ENCODE data around the gene TMEM72. TPM values are rescaled to one million over a fixed set of nuclear protein-coding genes. Genes with fewer than 3 reads are reported as not detected.

The TMEM72 gene
- polyA plus RNA-seq, 1 donor (not counting 4 experiments of a cell fraction or from before 2014, with no cell fraction given), result not detected

DNA sequence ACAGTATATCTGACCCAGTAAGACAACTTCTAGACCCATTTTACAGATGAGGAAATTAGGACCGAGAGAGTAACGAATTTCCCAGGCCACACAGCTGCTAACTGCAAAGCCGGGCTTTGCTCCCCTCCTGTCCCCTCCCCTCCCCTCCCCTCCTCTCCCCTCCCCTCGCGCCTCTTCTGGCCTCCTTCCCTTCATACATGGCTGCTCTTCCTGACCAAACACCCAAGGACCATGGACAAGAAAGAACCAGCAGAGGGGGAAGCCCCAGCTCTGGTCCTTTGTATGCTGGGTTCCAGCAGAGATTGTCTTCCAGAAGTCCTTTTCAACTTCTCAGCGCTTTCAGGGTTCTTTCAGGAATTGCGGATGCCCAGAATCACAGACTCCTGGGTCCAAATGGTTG is 3.6 kb upstream of the TMEM72 start:
- no peaks in the 10 kb centered on the region for H3K9me1 ChIP-seq (ENCODE audit: control insufficient read depth, extremely low read depth, insufficient read depth, low read length)
- no peak overlapping the region for H3K9ac ChIP-seq (ENCODE audit: control insufficient read depth, extremely low read depth, insufficient read depth, low read length)
- no peak overlapping the region for H2AFZ ChIP-seq (ENCODE audit: control insufficient read depth, low read length)
- no peak for TF ChIP-seq EZH2 (IDR thresholded peaks at IDR 0.05; ENCODE audit: low read length)
- TF ChIP-seq, protein P1, sequence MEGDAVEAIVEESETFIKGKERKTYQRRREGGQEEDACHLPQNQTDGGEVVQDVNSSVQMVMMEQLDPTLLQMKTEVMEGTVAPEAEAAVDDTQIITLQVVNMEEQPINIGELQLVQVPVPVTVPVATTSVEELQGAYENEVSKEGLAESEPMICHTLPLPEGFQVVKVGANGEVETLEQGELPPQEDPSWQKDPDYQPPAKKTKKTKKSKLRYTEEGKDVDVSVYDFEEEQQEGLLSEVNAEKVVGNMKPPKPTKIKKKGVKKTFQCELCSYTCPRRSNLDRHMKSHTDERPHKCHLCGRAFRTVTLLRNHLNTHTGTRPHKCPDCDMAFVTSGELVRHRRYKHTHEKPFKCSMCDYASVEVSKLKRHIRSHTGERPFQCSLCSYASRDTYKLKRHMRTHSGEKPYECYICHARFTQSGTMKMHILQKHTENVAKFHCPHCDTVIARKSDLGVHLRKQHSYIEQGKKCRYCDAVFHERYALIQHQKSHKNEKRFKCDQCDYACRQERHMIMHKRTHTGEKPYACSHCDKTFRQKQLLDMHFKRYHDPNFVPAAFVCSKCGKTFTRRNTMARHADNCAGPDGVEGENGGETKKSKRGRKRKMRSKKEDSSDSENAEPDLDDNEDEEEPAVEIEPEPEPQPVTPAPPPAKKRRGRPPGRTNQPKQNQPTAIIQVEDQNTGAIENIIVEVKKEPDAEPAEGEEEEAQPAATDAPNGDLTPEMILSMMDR (optimal IDR thresholded peaks at IDR 0.05 in 1 of 3, IDR thresholded peaks at IDR 0.05 in 1 of 3, conservative IDR thresholded peaks at IDR 0.05 in 1 of 3; ENCODE audit: extremely low read depth in 1 of 3, insufficient read depth in 2 of 3, low read length in 3 of 3), result no peak
- no peak overlapping the region for H3K27ac ChIP-seq (ENCODE audit: control insufficient read depth, insufficient read depth, low read length)
- no peaks in the 10 kb centered on the region for H3K36me3 ChIP-seq (ENCODE audit: control insufficient read depth in 2 of 2, extremely low read depth in 1 of 2, insufficient read depth in 2 of 2, low read length in 2 of 2)
- dilution Hi-C loops (cut with MboI; ENCODE audit: extremely low pct_ligation_motif_present, low sequenced_read_pairs), result no loop called here
- no peaks in the 10 kb centered on the region for H4K20me1 ChIP-seq (ENCODE audit: control insufficient read depth, extremely low read depth, insufficient read depth, low read length)
- no peaks in the 10 kb centered on the region for H3K9me3 ChIP-seq (ENCODE audit: control insufficient read depth, low read depth, low read length)
- FAIRE-seq, result no peak
- H3K4me3 ChIP-seq (ENCODE audit: control insufficient read depth in 2 of 3, extremely low read depth in 1 of 3, insufficient read depth in 2 of 3, low read depth in 1 of 3, low read length in 3 of 3), result no peak overlapping the region
- no peaks in the 10 kb centered on the region for H3K79me2 ChIP-seq (ENCODE audit: control insufficient read depth, insufficient read depth, low read length)
- DNase-seq (ENCODE audit: low read depth, low spot score), result no peak
- no peaks in the 10 kb centered on the region for H3K27me3 ChIP-seq (ENCODE audit: control insufficient read depth, extremely low read depth, insufficient read depth, low read length)
- no peak overlapping the region for H3K4me2 ChIP-seq (ENCODE audit: control insufficient read depth, extremely low read depth, insufficient read depth, low read depth, low read length)
- no peaks in the 10 kb centered on the region for H3K4me1 ChIP-seq (ENCODE audit: control insufficient read depth, extremely low read depth, insufficient read depth, low read length)

DNA sequence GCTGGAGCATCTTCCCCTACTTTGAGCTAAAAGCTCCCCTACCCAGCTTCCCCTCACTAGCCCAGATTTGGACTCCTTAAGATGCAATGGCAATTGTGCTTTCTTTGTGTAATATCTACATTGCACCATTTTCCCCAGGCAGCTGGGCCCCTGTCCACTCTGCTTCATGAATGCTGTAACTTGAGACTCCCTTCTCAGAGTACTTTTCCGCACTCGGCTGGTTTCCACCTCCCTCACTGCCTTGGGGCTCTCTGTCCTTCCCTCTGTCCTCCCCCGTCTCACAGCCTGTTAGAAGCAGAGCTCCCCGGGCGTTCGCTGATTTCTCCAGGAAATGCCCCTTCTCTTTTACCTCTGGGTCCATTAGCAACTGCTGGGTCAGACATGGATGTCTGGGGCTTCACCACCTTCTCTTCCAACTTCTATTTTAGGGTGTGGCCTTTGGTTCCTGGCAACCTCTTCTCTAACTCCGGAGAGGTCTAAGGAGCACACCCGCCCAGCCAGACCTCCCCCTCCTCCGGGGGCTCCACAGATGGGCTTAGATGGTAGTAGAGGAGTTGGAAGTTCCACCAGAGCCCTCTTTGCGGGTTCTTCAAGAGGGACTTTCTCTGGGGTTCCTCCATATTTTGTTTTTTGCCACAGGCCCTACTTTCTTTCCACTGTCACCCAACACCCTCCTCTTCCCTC is 2.9 kb upstream of the TMEM72 start:
- dilution Hi-C loops (cut with MboI; ENCODE audit: extremely low pct_ligation_motif_present, low sequenced_read_pairs), result no loop called here
- H3K4me3 ChIP-seq (ENCODE audit: control insufficient read depth in 2 of 3, extremely low read depth in 1 of 3, insufficient read depth in 2 of 3, low read depth in 1 of 3, low read length in 3 of 3), result no peak overlapping the region
- no peaks in the 10 kb centered on the region for H3K36me3 ChIP-seq (ENCODE audit: control insufficient read depth in 2 of 2, extremely low read depth in 1 of 2, insufficient read depth in 2 of 2, low read length in 2 of 2)
- TF ChIP-seq EZH2 (IDR thresholded peaks at IDR 0.05; ENCODE audit: low read length), result no peak
- TF ChIP-seq, protein P1 (optimal IDR thresholded peaks at IDR 0.05 in 1 of 3, IDR thresholded peaks at IDR 0.05 in 1 of 3, conservative IDR thresholded peaks at IDR 0.05 in 1 of 3; ENCODE audit: extremely low read depth in 1 of 3, insufficient read depth in 2 of 3, low read length in 3 of 3), result no peak
- H2AFZ ChIP-seq (ENCODE audit: control insufficient read depth, low read length), result no peak overlapping the region
- H3K27me3 ChIP-seq (ENCODE audit: control insufficient read depth, extremely low read depth, insufficient read depth, low read length), result no peaks in the 10 kb centered on the region
- H3K27ac ChIP-seq (ENCODE audit: control insufficient read depth, insufficient read depth, low read length), result no peak overlapping the region
- no peaks in the 10 kb centered on the region for H3K9me3 ChIP-seq (ENCODE audit: control insufficient read depth, low read depth, low read length)
- DNase-seq (ENCODE audit: low read depth, low spot score) (no peak), FAIRE-seq (no peak)
- H3K79me2 ChIP-seq (ENCODE audit: control insufficient read depth, insufficient read depth, low read length), result no peaks in the 10 kb centered on the region
- no peaks in the 10 kb centered on the region for H3K4me1 ChIP-seq (ENCODE audit: control insufficient read depth, extremely low read depth, insufficient read depth, low read length)
- no peaks in the 10 kb centered on the region for H3K9me1 ChIP-seq (ENCODE audit: control insufficient read depth, extremely low read depth, insufficient read depth, low read length)
- H4K20me1 ChIP-seq (ENCODE audit: control insufficient read depth, extremely low read depth, insufficient read depth, low read length), result no peaks in the 10 kb centered on the region
- no peak overlapping the region for H3K9ac ChIP-seq (ENCODE audit: control insufficient read depth, extremely low read depth, insufficient read depth, low read length)
- H3K4me2 ChIP-seq (ENCODE audit: control insufficient read depth, extremely low read depth, insufficient read depth, low read depth, low read length), result no peak overlapping the region
